GM18867 (cell line): ENCODE data around the gene OR2L13.
"Not testable (repeated sequence)": the region's sequence is repeated elsewhere in the genome, so short reads cannot be mapped to it uniquely, and the experiment has no call there.

Source experiments
- ATAC-seq: cut with Tn5 transposase; IDR thresholded peaks from one replicate; pipeline ENCODE4 v1.9.1; 2021; ENCODE audit warnings: mild to moderate bottlenecking, moderate library complexity; ENCODE audit not compliant: unreplicated experiment

The OR2L13 gene, protein sequence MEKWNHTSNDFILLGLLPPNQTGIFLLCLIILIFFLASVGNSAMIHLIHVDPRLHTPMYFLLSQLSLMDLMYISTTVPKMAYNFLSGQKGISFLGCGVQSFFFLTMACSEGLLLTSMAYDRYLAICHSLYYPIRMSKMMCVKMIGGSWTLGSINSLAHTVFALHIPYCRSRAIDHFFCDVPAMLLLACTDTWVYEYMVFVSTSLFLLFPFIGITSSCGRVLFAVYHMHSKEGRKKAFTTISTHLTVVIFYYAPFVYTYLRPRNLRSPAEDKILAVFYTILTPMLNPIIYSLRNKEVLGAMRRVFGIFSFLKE

GRCh38 chr1:248094884-248095283 is at the start of gene OR2L13:
TSS of gene OR2L13 (plus strand) at chr1:248095184. CDS start at chr1:248099376, 4,192 bp downstream.
- ATAC-seq: no peak

DNA sequence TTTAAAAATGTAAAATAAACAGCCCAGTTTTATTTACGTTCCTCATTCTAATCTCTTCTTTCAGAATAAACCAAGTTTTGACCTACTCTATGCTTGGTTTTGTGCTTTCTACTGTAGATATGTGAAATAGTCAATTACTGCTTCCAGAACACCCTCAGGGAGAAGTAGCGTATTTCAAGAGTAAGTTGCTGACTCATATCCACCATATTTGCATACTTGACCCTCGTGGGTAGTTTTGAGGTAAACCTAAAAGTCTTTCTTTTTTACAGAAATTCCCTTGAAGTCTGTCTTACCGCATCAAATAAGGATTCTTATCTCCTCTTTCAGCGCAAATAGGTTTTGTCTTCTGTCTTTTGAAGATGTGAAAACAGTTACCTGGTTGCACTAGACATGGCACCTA is 49.8 kb upstream of the OR2L13 start:
- peak; percentile 64 for ATAC-seq

DNA sequence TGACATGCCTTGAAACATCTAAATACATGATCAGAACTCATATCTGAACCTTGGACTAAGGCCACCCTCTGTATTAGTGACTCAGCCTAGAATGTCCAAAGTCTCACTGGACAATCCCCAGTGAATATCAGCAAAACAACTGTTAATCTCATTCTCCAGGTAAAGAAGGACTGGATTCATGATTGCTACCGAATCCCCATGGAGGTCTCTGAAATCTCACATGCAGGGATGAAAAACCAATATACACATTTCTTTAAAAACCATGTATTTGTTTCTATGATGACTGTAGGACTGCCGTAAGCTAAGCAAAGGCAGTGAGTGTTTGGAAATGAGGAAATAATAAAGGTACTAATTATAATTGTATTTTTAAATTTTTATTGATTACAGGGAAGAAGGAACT is 48.4 kb upstream of the OR2L13 start, which contains the start of gene OR2L3:
Gene OR2L3, plus strand, starts transcription at position 301 of the 400 bp plus-strand sequence. CDS start 13,846 bp downstream, outside the sequence.
- ATAC-seq: no peak

DNA sequence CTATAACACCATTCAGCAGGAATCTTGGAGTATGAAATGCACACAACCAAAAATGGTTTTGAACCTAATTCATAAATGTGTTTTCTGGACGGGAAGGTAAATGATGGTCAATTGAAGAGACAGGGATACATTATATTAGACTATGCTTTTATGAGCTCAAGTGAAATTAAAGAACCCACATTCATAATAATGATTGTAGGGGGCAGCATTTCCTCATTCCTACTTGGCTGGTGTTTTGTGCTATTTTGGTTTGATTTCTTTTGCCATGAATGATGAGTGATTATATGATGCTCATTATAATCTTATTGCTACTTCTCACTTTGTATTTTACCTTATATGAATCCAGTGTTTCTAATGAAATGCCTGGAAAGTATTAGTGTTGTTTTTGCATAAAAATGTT is 48.0 kb upstream of the OR2L13 start:
- no peak for ATAC-seq

- no peak for ATAC-seq
These were observed 40.3 kb upstream of the OR2L13 start for GRCh38 chr1:248054671-248055070.

DNA sequence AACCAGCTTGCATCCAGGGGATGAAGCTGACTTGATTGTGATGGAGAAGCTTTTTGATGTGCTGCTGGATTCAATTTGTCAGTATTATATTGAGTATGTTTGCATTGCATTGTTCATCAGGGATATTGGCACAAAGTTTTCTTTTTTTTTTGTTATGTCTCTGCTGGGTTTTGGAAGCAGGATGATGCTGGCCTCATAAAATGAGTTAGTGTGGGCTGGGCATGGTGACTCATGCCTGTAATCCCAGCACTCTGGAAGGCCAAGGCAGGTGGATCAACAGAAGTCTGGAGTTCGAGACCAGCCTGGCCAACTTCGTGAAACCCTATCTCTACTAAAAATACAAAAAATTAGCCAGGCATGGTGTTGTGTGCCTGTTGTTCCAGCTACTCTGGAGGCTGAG is 39.7 kb upstream of the OR2L13 start:
- no peak for ATAC-seq

DNA sequence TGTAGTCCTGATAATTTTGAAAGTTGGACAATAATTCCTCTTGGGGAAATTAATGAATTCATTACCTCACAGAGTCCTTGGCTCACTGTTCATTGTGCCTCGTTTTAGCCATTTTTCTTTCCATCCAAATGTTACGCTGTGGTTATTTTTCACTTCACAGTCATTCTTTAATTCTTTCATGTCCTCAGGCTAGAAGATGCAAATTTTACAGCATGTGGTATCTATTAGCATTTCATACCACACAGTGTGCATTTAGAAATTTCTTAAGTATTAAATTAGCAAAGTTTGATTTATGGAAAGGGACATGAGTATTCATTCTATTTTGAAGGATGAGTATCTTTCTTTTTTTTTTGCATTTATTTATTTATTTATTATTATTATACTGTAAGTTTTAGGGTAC is 29.9 kb upstream of the OR2L13 start:
- no peak for ATAC-seq

GRCh38 chr1:248065604-248066003 is 29.4 kb upstream of the OR2L13 start:
- no peak for ATAC-seq

- ATAC-seq: not testable (repeated sequence)
These were observed 11.1 kb upstream of the OR2L13 start for GRCh38 chr1:248083864-248084263.

DNA sequence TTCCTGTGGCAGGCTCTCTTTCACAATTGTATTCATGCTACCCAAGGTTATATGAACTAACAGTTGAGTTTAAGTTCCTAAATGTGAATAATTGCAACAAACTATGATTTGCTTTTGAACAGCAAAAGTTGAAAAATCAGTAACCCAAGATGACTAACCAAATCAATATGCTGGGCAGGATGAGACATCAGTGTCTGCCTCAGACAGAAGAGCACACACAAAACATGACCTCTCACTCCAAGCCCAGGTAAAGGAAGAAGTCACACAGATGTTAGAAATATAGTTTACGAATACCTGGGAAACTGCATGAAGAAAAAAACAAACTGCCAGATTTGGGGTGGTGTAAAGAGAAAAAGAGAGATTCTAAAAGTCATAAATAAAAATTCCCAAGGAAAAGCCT is 3.5 kb downstream of the OR2L13 start:
- ATAC-seq: no peak

DNA sequence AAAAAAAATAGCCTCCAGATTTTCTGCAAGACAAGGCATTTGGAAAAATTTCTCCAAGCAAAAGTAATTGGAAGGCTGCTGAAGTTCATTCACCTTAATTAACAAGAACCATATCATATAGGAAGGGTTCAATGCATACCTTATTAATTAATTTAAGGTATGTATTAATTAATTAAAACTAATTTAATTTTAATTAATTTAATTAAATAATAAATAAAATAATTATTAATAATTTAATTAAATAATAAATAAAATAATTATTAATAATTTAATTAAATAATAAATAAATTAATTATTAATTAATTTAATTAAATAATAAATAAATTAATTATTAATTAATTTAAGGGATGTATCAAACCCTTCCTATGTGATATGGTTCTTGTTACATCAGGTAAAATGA is 7.9 kb downstream of the OR2L13 start:
- no peak for ATAC-seq

DNA sequence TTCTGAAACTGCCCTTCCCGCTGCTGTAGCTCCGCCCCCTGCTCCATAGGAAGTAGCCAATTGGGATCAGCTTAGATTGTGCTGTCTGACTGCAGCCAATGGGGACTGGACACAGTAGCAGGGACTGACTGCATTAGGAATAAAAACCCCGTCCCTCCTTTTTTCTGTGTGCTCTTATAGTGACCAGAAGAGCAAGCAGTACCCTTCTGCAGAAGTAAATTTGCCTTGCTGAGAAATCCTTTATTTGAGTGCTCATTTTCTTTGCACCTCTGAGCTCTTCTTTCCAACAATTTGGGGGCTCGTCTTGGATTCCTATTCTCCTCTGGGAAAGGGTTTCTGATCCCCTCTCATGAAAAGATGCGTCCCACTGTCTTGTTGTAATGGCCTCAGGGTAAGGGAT is 16.2 kb downstream of the OR2L13 start:
- no peak for ATAC-seq

- no peak for ATAC-seq
These were observed 19.9 kb downstream of the OR2L13 start for GRCh38 chr1:248114890-248115289.

GRCh38 chr1:248127653-248128052 is 32.7 kb downstream of the OR2L13 start:
- ATAC-seq: no peak

- no peak for ATAC-seq
These were observed 41.8 kb downstream of the OR2L13 start for GRCh38 chr1:248136811-248137210.

GRCh38 chr1:248140846-248141245 is 45.9 kb downstream of the OR2L13 start:
- ATAC-seq: no peak

GRCh38 chr1:248143311-248143710 is 48.3 kb downstream of the OR2L13 start:
- no peak for ATAC-seq

DNA sequence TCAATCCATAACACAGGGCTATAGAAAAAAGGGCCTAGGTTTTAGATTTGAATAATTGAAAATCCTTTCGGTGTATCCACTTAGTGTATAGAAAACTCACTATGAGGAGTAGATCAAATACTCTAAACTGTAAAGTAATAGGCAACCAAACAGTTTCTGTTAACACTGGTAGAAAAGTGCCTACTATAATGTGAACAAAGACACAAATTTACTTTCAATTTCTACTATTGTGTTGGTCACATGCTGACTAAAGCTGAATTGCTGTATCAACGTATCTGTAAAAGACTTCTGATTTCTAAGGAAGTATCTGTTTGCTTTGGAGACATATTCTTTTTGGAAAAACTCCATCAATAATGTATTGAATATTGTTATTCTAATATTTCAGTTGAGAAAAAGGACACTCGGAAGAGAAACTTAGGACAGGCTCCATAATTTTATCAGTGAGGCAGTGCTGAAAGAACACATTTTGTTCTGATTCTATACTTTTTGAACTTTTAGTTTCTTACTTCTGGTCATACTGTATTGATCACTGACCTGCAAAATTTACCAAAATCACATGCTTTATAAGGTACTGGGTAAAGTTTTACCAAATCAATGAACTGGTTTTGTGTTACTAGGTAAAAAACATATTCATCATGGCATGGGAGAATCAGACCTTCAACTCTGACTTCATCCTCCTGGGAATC is 49.7 kb downstream of the OR2L13 start, which contains the start of gene OR2M5:
Gene OR2M5, plus strand, starts transcription at position 636 of the 686 bp plus-strand sequence. Its CDS starts 0 bp downstream, at position 636.
- no peak for ATAC-seq
